ENCODE results near the gene ALX1. TPM values are rescaled to one million over a fixed set of nuclear protein-coding genes. Genes with fewer than 3 reads are reported as not detected.

ALX1 gene
- total RNA-seq, result not detected in 2 replicates

DNA sequence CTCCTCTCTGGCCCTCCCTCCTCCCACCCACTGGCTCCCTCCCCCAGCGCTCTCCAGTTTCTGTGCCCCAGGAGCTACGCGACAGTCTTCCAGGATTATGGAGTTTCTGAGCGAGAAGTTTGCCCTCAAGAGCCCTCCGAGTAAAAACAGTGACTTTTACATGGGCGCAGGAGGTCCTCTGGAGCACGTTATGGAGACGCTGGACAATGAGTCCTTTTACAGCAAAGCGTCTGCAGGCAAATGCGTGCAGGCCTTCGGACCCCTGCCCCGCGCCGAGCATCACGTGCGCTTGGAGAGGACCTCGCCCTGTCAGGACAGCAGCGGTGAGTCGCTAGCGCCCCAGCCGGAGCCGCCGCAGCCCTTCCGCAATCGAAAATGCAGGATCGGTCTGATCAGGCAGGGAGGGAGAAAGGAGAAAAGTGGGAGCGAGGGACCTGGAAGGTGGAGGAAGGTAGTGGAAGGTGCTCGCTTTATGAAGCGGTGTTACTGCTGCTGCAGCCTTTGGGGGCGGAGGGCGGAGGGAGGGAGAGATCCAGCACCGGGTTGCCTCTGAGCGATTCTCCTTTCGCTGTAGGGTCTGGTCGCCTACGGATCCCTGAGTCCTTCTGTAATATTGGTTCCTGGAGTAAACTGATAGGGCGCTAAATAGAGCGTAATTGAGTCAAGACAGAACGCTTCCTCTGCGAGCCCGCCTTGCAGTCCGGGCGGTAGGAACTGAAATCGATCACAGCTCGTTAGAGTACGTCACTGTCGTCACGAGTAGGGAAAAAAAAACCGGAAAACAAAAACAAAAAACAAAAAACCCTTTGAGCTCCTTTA, at the start of gene ALX1:
Gene ALX1, plus strand, starts transcription at position 56 of the 819 bp plus-strand sequence. Its CDS starts 42 bp downstream, at position 98.
- Mint-ChIP-seq H3K27me3 (ENCODE audit: insufficient read depth) (peaks cover 52% of the 10 kb centered on the region), H3K4me3 (peak within 1 kb of the TSS; percentile 72), H3K9me3 (no peaks in the 10 kb centered on the region), H3K4me1 (ENCODE audit: low read depth) (peaks cover 7% of the 10 kb centered on the region), H3K36me3 (ENCODE audit: low read depth) (no peaks in the 10 kb centered on the region), H3K27ac (peak within 1 kb of the TSS; percentile 29)
- intact Hi-C loops (cut with micrococcal nuclease), result no loop called here
- DNase-seq (ENCODE audit: low spot score), result no peak

DNA sequence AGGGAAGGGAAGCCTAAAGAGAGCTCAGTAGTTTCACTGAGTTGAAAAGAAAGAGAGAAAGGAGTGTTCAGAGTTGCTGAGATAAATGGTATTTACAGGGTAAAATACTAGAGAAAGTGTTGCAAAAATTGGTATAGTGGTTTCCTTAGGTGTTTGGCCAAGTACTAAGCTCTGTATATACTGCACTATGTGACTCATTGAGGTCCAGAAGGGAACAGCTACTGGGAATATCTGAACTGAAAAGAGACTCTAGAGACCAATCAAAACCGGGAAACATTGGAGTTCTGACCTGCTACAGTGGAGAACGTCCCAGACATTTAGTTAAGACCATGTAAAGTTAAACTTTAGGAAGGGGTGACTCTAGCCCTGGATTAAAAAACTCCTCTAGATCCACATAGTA, 42.7 kb upstream of the ALX1 start:
- no peaks in the 10 kb centered on the region for H3K4me1 Mint-ChIP-seq (ENCODE audit: low read depth)

DNA sequence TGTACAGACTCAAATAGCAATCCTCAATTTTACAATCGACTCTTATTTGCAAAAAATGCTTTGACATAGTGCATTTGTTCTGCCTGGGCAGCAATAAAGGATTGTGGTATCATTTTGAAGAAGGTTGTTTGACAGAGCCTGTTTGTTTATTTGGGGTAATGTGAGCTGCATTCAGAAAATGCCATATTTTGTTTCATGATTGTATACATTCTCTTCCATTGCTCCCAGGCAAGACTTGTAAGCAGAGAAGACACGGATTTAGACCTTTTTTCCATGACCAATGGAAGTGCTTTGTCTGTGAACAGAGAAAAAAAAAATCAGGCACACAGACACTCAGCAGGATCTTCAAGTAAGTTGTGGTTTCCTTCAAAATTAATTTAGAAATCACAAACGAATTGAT, 35.5 kb upstream of the ALX1 start:
- Mint-ChIP-seq H3K36me3 (ENCODE audit: low read depth) (no peaks in the 10 kb centered on the region), H3K4me1 (ENCODE audit: low read depth) (no peaks in the 10 kb centered on the region), H3K9me3 (no peaks in the 10 kb centered on the region), H3K4me3 (no peak overlapping the region), H3K27ac (no peak overlapping the region), H3K27me3 (ENCODE audit: insufficient read depth) (no peaks in the 10 kb centered on the region)
- intact Hi-C loops (cut with micrococcal nuclease), result no loop called here
- no peak for DNase-seq (ENCODE audit: low spot score)

More for the DNA sequence above, 42.7 kb upstream of the ALX1 start:
- DNase-seq (ENCODE audit: low spot score), result no peak
- Mint-ChIP-seq H3K9me3 (no peaks in the 10 kb centered on the region), H3K27ac (no peak overlapping the region), H3K36me3 (ENCODE audit: low read depth) (no peaks in the 10 kb centered on the region), H3K4me3 (no peak overlapping the region), H3K27me3 (ENCODE audit: insufficient read depth) (no peaks in the 10 kb centered on the region)
- intact Hi-C loops (cut with micrococcal nuclease), result no loop called here

DNA sequence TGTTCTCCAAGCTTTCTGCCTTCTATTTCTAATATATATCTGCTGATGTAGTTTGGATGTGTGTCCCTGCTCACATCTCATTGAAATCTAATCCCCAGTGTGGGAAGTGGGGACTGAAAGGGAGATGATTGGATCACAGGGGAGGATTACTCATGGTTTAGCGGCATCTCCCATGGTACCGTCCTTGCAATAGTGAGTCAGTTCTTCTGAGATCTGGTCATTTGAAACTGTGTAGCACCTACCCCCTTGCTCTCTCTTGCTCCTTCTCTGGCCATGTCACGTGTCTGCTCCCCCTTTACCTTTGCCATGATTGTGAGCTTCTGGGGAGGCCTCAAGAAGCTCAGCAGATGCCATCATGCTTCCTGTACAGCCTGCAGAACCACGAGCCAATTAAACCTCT, 26.2 kb upstream of the ALX1 start:
- Mint-ChIP-seq H3K9me3 (no peaks in the 10 kb centered on the region), H3K27ac (no peak overlapping the region), H3K36me3 (ENCODE audit: low read depth) (no peaks in the 10 kb centered on the region), H3K27me3 (ENCODE audit: insufficient read depth) (no peaks in the 10 kb centered on the region), H3K4me3 (no peak overlapping the region), H3K4me1 (ENCODE audit: low read depth) (no peaks in the 10 kb centered on the region)
- no peak for DNase-seq (ENCODE audit: low spot score)
- intact Hi-C loops (cut with micrococcal nuclease), result no loop called here

DNA sequence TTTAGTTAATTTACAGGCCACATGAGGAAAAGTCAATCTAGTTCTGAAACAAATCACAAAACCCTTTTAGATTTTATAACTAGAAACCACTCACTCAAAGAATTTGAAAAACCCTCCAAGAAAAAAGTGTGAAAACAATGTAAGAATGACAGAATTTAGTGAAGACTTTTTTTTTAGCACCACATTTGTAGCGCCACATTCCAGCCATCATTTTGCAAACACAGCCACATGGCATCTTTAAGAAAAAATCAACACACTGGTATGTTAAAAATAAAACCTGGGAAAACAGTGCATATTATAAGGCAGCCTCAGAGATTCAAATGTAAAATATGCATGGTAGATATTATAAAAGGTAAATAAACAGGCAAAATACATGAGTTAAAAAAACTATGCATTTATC, 22.3 kb upstream of the ALX1 start:
- Mint-ChIP-seq H3K4me3 (no peak overlapping the region), H3K27me3 (ENCODE audit: insufficient read depth) (no peaks in the 10 kb centered on the region), H3K9me3 (no peaks in the 10 kb centered on the region), H3K36me3 (ENCODE audit: low read depth) (no peaks in the 10 kb centered on the region), H3K4me1 (ENCODE audit: low read depth) (no peaks in the 10 kb centered on the region), H3K27ac (no peak overlapping the region)
- intact Hi-C loops (cut with micrococcal nuclease), result no loop called here
- no peak for DNase-seq (ENCODE audit: low spot score)

DNA sequence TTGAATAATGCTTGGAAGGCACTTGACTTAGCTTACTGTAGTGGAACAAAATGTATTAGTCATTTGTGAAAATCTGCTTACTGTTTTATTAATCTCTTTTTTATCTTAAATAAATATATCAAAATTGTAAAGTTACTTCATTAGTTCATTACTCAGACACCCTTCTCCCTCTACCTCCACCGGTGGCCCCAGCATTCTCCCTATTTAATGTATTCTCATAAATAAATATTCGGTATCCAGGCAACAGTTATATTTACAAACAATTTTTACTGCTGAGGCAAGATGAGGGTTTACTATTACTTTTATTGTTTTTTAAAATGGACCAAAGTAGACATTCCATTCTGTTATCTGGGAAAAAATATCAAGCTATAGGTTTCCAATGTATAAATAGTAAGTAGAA, 19.6 kb upstream of the ALX1 start:
- no peaks in the 10 kb centered on the region for H3K9me3 Mint-ChIP-seq
- H3K4me3 Mint-ChIP-seq, result no peak overlapping the region
- DNase-seq (ENCODE audit: low spot score), result no peak
- no peaks in the 10 kb centered on the region for H3K27me3 Mint-ChIP-seq (ENCODE audit: insufficient read depth)
- H3K36me3 Mint-ChIP-seq (ENCODE audit: low read depth), result no peaks in the 10 kb centered on the region
- H3K27ac Mint-ChIP-seq, result no peak overlapping the region
- intact Hi-C loops (cut with micrococcal nuclease), result no loop called here
- H3K4me1 Mint-ChIP-seq (ENCODE audit: low read depth), result no peaks in the 10 kb centered on the region

DNA sequence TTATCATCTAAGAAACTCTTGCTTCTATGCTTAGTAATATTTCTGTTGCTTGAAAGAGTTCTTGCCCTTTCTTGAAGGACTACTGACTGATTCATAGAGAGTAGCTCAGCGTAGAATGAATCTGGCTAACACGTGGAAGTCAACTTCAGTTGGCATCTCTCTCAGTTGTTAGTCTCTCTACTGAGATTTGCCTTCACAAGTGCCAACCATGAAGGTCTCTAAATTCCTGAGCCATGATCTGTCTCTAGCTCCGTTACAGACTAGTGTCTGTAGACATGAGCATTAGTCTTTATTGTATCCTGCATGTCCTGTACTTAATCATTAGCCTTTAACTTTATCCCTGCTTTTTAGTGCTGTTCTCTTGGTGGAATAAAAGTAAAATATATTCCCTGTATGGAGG, 19.1 kb upstream of the ALX1 start:
- DNase-seq (ENCODE audit: low spot score), result no peak
- Mint-ChIP-seq H3K4me1 (ENCODE audit: low read depth) (no peaks in the 10 kb centered on the region), H3K36me3 (ENCODE audit: low read depth) (no peaks in the 10 kb centered on the region), H3K27ac (no peak overlapping the region), H3K9me3 (no peaks in the 10 kb centered on the region), H3K27me3 (ENCODE audit: insufficient read depth) (no peaks in the 10 kb centered on the region), H3K4me3 (no peak overlapping the region)
- intact Hi-C loops (cut with micrococcal nuclease), result no loop called here

DNA sequence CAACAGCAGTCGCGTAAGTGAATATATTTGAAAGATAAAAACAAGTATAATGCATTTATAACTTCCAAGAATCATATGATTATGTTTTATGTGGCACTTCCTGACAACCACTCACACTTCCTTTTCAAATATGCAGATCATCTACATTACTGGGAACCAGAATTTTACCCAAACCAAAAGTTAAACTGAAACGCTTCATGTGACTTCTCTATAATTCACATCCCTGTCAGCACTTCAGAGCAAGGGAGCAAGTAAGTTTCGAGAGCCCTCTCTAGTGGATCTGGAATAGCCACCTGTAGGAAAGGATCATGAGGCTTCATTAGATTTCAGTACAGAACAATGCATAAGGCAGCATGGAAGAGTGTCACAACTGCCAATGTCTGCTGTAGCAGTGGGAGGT, 13.7 kb upstream of the ALX1 start:
- intact Hi-C loops (cut with micrococcal nuclease), result no loop called here
- Mint-ChIP-seq H3K4me3 (no peak overlapping the region), H3K9me3 (no peaks in the 10 kb centered on the region), H3K4me1 (ENCODE audit: low read depth) (no peaks in the 10 kb centered on the region), H3K27me3 (ENCODE audit: insufficient read depth) (no peaks in the 10 kb centered on the region), H3K36me3 (ENCODE audit: low read depth) (no peaks in the 10 kb centered on the region), H3K27ac (no peak overlapping the region)
- no peak for DNase-seq (ENCODE audit: low spot score)

DNA sequence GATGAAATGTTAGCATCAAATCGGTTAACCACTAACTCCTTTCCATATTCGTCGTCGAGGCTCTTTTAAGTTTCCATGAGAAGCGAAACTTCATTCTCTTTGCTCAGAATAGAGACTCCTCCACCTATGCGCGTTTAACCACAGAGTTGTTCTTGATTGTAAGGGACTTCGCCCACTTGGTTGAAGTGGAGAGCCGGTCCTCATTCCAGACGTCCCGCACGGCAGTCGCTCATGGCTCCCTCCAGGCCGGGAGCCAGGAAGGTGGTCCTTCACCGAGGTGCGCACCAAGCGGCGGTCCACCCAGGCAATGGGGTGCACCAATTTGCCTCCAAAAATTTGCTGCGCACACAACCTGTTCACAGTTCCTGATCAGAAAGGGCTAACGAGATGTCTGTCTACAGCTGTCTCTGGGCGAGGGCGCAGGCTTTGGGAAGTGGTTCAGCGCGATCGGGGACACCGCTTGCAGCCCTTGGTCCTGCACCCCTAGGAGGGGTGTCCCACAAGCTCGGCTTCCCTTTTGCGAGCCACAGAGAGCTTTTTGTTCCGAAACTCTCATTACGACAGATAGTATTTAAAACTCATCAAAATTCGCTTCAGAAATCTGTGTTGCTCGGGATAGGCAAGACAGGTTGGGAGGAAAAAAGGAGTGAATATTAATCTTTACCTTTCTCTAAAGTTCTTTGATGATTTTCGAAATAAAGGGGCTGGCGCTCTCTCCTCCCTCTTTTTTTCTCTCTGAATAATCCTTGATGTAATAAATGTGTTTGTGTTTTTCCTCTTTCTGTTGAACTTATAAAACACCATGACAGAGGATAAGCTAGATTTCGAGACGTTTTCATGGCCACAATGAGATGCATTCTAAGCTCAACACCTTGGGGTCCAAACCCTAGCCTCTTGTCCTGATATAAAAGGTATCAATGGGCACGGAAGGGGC, 6.4 kb upstream of the ALX1 start:
- Mint-ChIP-seq H3K4me3 (no peak overlapping the region), H3K27me3 (ENCODE audit: insufficient read depth) (peaks cover 41% of the 10 kb centered on the region), H3K27ac (no peak overlapping the region), H3K4me1 (ENCODE audit: low read depth) (peaks cover 5% of the 10 kb centered on the region), H3K9me3 (peaks cover 4% of the 10 kb centered on the region), H3K36me3 (ENCODE audit: low read depth) (no peaks in the 10 kb centered on the region)
- intact Hi-C loops (cut with micrococcal nuclease), result loop anchor here (1.0 kb wide), 1 partner anchor 8 kb away; no protein-coding TSS in a partner anchor
- no peak for DNase-seq (ENCODE audit: low spot score)

DNA sequence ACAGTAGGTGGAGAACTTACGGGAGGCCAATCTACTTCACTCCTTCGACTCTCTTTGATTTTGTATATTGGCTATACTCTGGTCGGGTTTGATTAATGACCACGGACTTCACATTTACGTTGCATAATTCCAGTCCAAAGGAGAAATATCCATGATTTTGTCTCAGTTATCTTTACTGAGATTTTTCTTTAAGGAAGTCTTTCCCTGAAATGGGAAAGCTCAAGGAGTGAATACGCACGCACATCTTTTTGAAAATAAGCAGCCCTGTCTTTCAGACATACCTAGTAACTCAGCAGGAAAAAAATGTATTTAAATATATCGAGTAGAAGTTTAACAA, 5.7 kb upstream of the ALX1 start:
- intact Hi-C loops (cut with micrococcal nuclease), result no loop called here
- Mint-ChIP-seq H3K4me3 (no peak overlapping the region), H3K27me3 (ENCODE audit: insufficient read depth) (peaks cover 44% of the 10 kb centered on the region), H3K9me3 (peaks cover 4% of the 10 kb centered on the region), H3K27ac (no peak overlapping the region), H3K36me3 (ENCODE audit: low read depth) (no peaks in the 10 kb centered on the region), H3K4me1 (ENCODE audit: low read depth) (peaks cover 5% of the 10 kb centered on the region)
- no peak for DNase-seq (ENCODE audit: low spot score)

DNA sequence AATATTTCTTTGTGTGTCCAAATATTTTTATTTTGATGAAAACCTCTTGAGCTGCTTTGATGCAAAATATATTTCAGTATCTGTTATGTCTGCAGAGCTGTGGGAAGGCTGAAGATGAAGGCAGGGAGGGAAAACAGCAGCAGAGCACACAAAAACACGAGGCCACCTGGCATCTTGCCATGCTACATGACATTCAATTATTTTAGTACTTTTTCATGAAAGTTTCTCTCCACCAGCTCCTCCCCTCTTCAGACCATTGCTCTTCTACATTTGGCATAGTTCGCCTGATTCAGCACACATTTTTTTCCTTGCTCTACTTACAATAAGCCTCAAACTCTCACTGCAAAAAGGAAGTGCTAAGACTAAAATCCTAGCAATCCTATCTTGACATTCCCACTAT, 4.6 kb upstream of the ALX1 start:
- Mint-ChIP-seq H3K4me3 (no peak overlapping the region), H3K27me3 (ENCODE audit: insufficient read depth) (peaks cover 53% of the 10 kb centered on the region), H3K27ac (no peak overlapping the region), H3K4me1 (ENCODE audit: low read depth) (peaks cover 8% of the 10 kb centered on the region), H3K36me3 (ENCODE audit: low read depth) (no peaks in the 10 kb centered on the region), H3K9me3 (peaks cover 4% of the 10 kb centered on the region)
- intact Hi-C loops (cut with micrococcal nuclease), result no loop called here
- no peak for DNase-seq (ENCODE audit: low spot score)

DNA sequence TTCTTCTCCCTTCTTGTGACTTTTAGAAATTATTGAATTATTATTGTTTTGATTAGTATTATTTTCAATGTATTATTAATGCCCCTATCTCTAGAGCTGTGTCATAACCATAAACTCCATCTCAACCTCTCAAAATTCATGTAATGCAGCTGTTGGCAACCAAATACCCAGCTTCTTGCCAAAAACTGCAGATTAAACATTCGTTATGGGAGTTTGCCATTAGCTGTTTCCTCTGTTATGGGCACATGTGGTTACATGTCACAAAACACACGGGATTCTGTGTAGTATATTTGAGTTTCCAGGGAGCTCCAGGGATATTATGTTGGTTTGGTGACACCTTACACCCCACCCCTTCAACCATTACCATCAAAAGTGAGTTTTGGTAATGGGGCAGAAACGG, 2.8 kb upstream of the ALX1 start:
- no peak for DNase-seq (ENCODE audit: low spot score)
- intact Hi-C loops (cut with micrococcal nuclease), result no loop called here
- peaks cover 4% of the 10 kb centered on the region for H3K9me3 Mint-ChIP-seq
- no peaks in the 10 kb centered on the region for H3K36me3 Mint-ChIP-seq (ENCODE audit: low read depth)
- H3K27me3 Mint-ChIP-seq (ENCODE audit: insufficient read depth), result peaks cover 68% of the 10 kb centered on the region
- H3K4me3 Mint-ChIP-seq, result no peak overlapping the region
- H3K4me1 Mint-ChIP-seq (ENCODE audit: low read depth), result peaks cover 12% of the 10 kb centered on the region
- H3K27ac Mint-ChIP-seq, result no peak overlapping the region

DNA sequence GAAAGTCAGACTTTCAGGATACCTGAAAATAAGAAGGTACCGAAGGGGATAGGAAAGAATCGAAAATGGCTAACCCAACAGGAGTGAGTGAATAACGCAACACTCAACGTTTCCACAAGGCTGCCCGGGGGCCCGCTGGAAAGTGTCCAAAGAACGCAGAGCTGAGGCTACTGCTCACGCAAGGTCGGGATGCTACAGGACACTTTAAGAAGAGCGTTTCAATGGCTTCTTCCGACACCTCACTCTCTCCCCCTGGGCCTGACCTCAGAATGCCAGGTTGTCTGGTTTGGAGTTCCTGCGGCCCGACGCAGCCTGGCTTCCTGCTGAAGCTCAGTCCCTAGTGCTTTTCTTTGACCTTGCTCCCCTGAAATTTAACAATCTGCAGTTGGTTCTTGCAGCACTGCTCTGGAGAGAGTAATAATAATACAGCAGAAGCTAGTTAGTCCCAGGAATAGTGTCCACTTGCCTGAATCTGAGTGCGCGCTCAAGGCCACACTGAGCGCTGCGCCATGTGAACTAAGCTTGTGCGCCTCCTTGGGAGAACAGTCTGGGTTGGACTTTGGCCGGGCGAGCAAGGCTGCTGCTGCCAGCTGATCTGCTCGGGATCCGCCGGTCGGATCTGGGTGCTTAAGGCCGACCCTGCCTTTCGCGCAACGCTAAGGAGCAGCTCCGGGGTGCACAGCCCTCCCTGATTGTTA, 2.0 kb upstream of the ALX1 start:
- no peaks in the 10 kb centered on the region for H3K36me3 Mint-ChIP-seq (ENCODE audit: low read depth)
- H3K9me3 Mint-ChIP-seq, result peaks cover 4% of the 10 kb centered on the region
- intact Hi-C loops (cut with micrococcal nuclease), result no loop called here
- peaks cover 67% of the 10 kb centered on the region for H3K27me3 Mint-ChIP-seq (ENCODE audit: insufficient read depth)
- no peak overlapping the region for H3K4me3 Mint-ChIP-seq
- no peak for DNase-seq (ENCODE audit: low spot score)
- no peak overlapping the region for H3K27ac Mint-ChIP-seq
- peaks cover 10% of the 10 kb centered on the region for H3K4me1 Mint-ChIP-seq (ENCODE audit: low read depth)
